Esophagus squamous epithelium (tissue), 5 donors: ENCODE results near the gene MYT1. TPM values are rescaled to one million over a fixed set of nuclear protein-coding genes. Genes with fewer than 3 reads are reported as not detected.

Source experiments
- DNase-seq: peaks from one replicate; lab custom pipeline; 2025; lab: John Stamatoyannopoulos, UW
- H3K27ac ChIP-seq, 4 donors: fragments of 200-600 bp; sonication (generic); one replicate each; pipeline ENCODE4 v1.5.1; 2016 to 2019; ENCODE audit warnings: mild to moderate bottlenecking in 1 of 4
- H3K27me3 ChIP-seq, 4 donors: fragments of 200-600 bp; sonication (generic); 1 replicate in 3 of 4; 2 replicates in 1 of 4; pipeline versions ENCODE4 v1.5.1 to v1.6.0; 2017 to 2021; ENCODE audit warnings: antibody characterized with exemption in 1 of 4
- H3K36me3 ChIP-seq, 3 donors: fragments of 200-600 bp; sonication (generic); one replicate each; pipeline ENCODE4 v1.5.1; 2016 to 2019
- H3K4me1 ChIP-seq, 3 donors: fragments of 200-600 bp; sonication (generic); one replicate each; pipeline ENCODE4 v1.5.1; 2017 to 2019
- H3K4me3 ChIP-seq, 4 donors: fragments of 200-600 bp; sonication (generic); 1 replicate in 3 of 4; 2 replicates in 1 of 4; pipeline ENCODE4 v1.5.1; 2016 to 2019; ENCODE audit warnings: mild to moderate bottlenecking in 2 of 4, moderate library complexity in 1 of 4
- H3K9me3 ChIP-seq, 3 donors: fragments of 200-600 bp; sonication (generic); one replicate each; pipeline ENCODE4 v1.5.1; 2016 to 2019
- POLR2A ChIP-seq, 4 donors: fragments of 450-650 bp; IDR thresholded peaks; one replicate each; pipeline ENCODE4 v1.6.1; 2017; ENCODE audit warnings: antibody characterized with exemption in 4 of 4, mild to moderate bottlenecking in 4 of 4, moderate library complexity in 3 of 4
- WGBS, 2 donors: methylation state at CpG; one replicate each; pipeline ENCODE4 v1.1.5; 2018; 5-methylcytosine and 5-hydroxymethylcytosine counted together
- intact Hi-C: fragments of 100-400 bp; cut with DNase I; formaldehyde crosslinking; loops from one replicate; pipeline ENCODE4 v1.15.0; 2022
- total RNA-seq, 4 donors: library from RNA; depleted of rRNA; stranded (reverse); fragments of >200 nt; gene quantifications; one replicate each; pipeline ENCODE4 v1.1.0, GENCODE V29; 2016
- TF ChIP-seq, protein P1 (sequence below), 6 experiments: fragments of 450-650 bp in 4 of 6; fragments of 200-600 bp in 2 of 6; sonication (generic) in 2 of 6; IDR thresholded peaks; one replicate each; pipeline ENCODE4 v1.5.1; 2016 to 2019; ENCODE audit warnings: antibody characterized with exemption in 6 of 6, mild to moderate bottlenecking in 4 of 6, moderate library complexity in 4 of 6
- donor health status: DM: yes; HTN: yes; CAD: no.

Gene MYT1
- total RNA-seq, 4 donors from 2014 or later = not detected

DNA sequence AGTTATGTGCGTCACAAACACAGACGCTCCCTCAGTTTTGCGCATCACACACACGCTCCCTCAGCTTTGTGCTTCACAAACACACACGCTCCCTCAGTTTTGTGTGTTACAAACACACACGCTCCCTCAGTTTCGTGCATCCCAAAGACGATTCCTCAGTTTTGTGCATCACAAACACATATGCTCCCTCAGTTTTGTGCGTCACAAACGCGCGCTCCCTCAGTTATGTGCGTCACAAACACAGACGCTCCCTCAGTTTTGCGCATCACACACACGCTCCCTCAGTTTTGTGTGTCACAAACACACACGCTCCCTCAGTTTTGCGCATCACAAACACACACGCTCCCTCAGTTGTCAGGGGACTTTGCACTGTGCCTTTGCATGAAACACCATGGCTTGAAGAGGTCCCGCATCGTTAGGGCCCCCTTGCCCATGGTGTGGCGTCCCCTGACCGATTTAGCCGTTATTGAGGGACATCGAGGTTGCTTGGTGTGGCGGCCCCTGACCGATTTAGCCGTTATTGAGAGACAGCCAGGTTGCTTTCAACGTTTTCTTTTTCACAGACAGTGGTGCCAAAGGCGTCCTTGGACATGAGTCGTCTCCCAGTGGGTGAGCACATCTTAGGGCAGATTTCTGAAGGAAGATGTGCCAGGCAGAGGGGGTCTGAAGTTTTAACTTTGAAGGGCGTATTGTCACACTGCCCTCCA lies 28.1 kb upstream of the MYT1 start:
- TF ChIP-seq, protein P1, sequence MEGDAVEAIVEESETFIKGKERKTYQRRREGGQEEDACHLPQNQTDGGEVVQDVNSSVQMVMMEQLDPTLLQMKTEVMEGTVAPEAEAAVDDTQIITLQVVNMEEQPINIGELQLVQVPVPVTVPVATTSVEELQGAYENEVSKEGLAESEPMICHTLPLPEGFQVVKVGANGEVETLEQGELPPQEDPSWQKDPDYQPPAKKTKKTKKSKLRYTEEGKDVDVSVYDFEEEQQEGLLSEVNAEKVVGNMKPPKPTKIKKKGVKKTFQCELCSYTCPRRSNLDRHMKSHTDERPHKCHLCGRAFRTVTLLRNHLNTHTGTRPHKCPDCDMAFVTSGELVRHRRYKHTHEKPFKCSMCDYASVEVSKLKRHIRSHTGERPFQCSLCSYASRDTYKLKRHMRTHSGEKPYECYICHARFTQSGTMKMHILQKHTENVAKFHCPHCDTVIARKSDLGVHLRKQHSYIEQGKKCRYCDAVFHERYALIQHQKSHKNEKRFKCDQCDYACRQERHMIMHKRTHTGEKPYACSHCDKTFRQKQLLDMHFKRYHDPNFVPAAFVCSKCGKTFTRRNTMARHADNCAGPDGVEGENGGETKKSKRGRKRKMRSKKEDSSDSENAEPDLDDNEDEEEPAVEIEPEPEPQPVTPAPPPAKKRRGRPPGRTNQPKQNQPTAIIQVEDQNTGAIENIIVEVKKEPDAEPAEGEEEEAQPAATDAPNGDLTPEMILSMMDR (IDR thresholded peaks at IDR 0.05) = no peak
- no peak for TF ChIP-seq POLR2A (IDR thresholded peaks at IDR 0.05)
- H3K27ac ChIP-seq = no peak overlapping the region
- DNase-seq = no peak
- H3K4me3 ChIP-seq = no peak overlapping the region
- no peaks in the 10 kb centered on the region for H3K4me1 ChIP-seq
- no peaks in the 10 kb centered on the region for H3K9me3 ChIP-seq
- intact Hi-C loops = no loop called here
- WGBS, 2 donors = 78 to 83% methylated on average over 27 to 30 of the region's 32 CpGs
- no peaks in the 10 kb centered on the region for H3K36me3 ChIP-seq
- peaks cover 0 to 55% (median 0%) of the 10 kb centered on the region in 4 donors for H3K27me3 ChIP-seq

DNA sequence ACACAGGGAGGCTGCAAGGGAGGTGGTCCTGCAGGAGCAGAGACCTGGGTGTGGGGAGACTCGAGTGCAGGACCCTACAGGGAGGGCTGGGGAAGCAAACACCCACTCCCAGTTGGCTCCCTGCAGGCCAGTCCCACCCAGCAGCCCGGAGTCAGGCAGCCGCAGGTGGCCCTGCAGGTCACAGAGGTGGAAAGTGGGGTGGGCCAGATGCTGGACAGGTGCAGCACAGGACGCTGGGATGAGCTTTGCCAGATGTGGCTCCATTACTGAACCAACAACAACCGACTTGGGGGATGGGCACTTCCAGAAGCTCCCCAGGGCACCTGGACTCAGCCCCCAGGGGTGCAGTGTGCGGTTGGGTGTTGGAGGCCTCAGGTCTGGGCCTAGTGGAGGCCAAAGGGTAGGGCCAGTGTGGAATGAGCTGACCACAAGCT lies 26.6 kb upstream of the MYT1 start:
- H3K36me3 ChIP-seq = no peaks in the 10 kb centered on the region
- no peaks in the 10 kb centered on the region for H3K4me1 ChIP-seq
- 48 to 49% methylated on average over 2 to 4 of the region's 6 CpGs for WGBS, 2 donors
- no peak for DNase-seq
- TF ChIP-seq, protein P1 (IDR thresholded peaks at IDR 0.05) = no peak
- no peak for TF ChIP-seq POLR2A (IDR thresholded peaks at IDR 0.05)
- H3K4me3 ChIP-seq = no peak overlapping the region
- intact Hi-C loops = no loop called here
- H3K9me3 ChIP-seq = no peaks in the 10 kb centered on the region
- H3K27me3 ChIP-seq = peaks cover 0 to 63% (median 0%) of the 10 kb centered on the region in 4 donors
- no peak overlapping the region for H3K27ac ChIP-seq

DNA sequence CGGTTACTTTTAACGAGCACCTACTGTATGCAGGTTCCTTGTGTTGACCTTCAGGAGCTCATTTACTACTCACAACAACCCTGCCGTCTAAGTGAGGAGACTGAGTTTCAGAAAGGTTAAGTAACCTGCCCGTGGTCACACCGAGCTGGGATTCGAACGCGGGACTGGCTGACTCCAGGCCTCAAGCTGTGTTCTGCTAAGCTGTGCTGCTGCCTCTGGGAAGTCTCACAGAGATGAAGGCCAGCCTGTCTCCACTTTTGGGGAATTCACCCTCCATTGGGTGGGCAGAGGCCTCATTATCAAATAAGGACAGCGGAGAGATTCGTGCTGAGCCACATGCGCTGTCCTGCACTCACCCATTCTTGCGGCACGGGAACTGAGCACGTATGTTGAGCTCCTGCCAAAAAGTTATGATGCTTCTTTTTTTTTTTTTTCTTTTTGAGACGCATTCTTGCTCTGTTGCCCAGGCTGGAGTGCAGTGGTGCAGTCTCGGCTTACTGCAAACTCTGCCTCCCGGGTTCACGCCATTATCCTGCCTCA lies 25.9 kb upstream of the MYT1 start:
- TF ChIP-seq, protein P1 (IDR thresholded peaks at IDR 0.05) = no peak
- TF ChIP-seq POLR2A (IDR thresholded peaks at IDR 0.05) = no peak

DNA sequence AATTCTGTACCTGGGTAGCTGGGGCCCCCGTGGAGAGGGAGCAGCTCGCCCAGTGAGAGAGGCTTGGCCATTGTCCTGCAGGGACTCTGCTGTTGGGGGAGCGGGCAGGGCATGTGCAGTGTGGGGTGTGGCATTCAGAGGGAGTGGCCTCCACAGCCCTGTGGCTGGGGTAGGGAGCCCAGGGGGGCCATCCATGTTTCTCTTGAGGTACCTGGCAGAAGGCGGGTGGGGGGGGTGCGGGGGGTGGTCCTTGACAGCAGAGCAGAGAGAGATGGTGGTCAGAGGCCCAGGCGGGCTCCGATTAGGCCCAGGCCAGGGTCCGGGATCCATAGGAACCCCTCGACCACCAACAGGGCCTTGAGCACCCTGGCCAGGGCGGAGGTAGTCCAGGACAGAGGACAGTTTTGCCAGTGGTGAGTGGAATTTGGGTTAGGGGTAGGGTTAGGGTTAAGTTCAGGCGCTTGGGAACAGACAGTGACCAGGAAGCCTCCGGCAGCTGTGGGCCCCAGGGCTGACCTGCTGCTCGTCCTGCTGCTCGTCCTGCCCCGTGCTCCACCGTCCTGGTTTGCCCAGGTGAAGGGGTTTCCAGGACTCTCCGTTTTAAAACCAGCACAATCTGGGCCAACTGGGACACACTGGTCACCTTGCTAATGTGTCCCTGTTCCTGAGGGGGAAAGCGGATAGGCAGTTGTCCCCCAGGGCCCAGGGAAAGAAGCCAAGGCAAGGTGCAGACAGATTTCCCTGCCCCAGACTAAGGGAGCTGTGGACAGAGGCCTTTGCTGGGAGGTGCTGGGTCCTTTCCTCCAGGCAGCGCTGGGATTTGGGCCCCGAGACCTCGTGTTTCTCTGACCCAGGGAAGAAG lies 24.8 kb upstream of the MYT1 start:
- TF ChIP-seq, protein P1 (IDR thresholded peaks at IDR 0.05) = no peak
- no peak for TF ChIP-seq POLR2A (IDR thresholded peaks at IDR 0.05)
- Histone ChIP-seq H3K4me3 (no peak overlapping the region), H3K27me3 (peaks cover 0 to 66% (median 0%) of the 10 kb centered on the region in 4 donors), H3K9me3 (no peaks in the 10 kb centered on the region), H3K36me3 (no peaks in the 10 kb centered on the region), H3K27ac (no peak overlapping the region), H3K4me1 (no peaks in the 10 kb centered on the region)
- no peak for DNase-seq
- 72 to 86% methylated on average over 10 to 15 of the region's 21 CpGs for WGBS, 2 donors
- intact Hi-C loops = no loop called here

More for the DNA sequence above, 25.9 kb upstream of the MYT1 start:
- Histone ChIP-seq H3K4me3 (no peak overlapping the region), H3K36me3 (no peaks in the 10 kb centered on the region), H3K4me1 (no peaks in the 10 kb centered on the region), H3K27ac (no peak overlapping the region), H3K27me3 (peaks cover 0 to 70% (median 0%) of the 10 kb centered on the region in 4 donors), H3K9me3 (no peaks in the 10 kb centered on the region)
- no peak for DNase-seq
- WGBS, 2 donors = 57 to 77% methylated on average over 18 of the region's 18 CpGs
- intact Hi-C loops = no loop called here
